OCI-LY1 (cell line): ENCODE measurements around the gene NEK6.

Experiments used
- H2AFZ ChIP-seq: fragments of 200-600 bp; sonication (generic), shearing (Covaris generic); 2 replicates; pipeline ENCODE4 v1.6.0; 2014; ENCODE audit warnings: antibody characterized with exemption, mild to moderate bottlenecking, low read length
- H3F3A ChIP-seq: fragments of 200-600 bp; sonication (generic), shearing (Covaris generic); 2 replicates; pipeline ENCODE4 v1.6.0; 2014; ENCODE audit warnings: mild to moderate bottlenecking, antibody characterized with exemption, low read length, moderate library complexity; ENCODE audit not compliant: insufficient read depth
- H3K27ac ChIP-seq: fragments of 200-600 bp; sonication (generic); 2 replicates; pipeline ENCODE4 v1.5.1; 2014; ENCODE audit warnings: low read length, mixed run types, mild to moderate bottlenecking, low read depth; ENCODE audit not compliant: poor library complexity, severe bottlenecking
- H3K27me3 ChIP-seq: fragments of 200-600 bp; sonication (generic); 2 replicates; pipeline ENCODE4 v1.6.0; 2014; ENCODE audit warnings: antibody characterized with exemption, mild to moderate bottlenecking, low read length, moderate library complexity; ENCODE audit not compliant: insufficient read depth
- H3K36me3 ChIP-seq: fragments of 200-600 bp; sonication (generic); 2 replicates; pipeline ENCODE4 v1.6.1; 2014; ENCODE audit warnings: mild to moderate bottlenecking, antibody characterized with exemption, low read length, moderate library complexity, mixed read lengths; ENCODE audit not compliant: insufficient read depth
- H3K4me1 ChIP-seq: fragments of 200-600 bp; sonication (generic); 2 replicates; pipeline ENCODE4 v1.5.1; 2014; ENCODE audit warnings: mild to moderate bottlenecking, low read length, moderate library complexity; ENCODE audit not compliant: insufficient read depth, severe bottlenecking
- H3K4me2 ChIP-seq: fragments of 200-600 bp; sonication (generic), shearing (Covaris generic); 2 replicates; pipeline ENCODE4 v1.6.1; 2014; ENCODE audit warnings: low read length
- H3K4me3 ChIP-seq: fragments of 200-600 bp; sonication (generic); 2 replicates; pipeline ENCODE4 v1.5.1; 2014; ENCODE audit warnings: low read length, low read depth, mild to moderate bottlenecking, mixed read lengths; ENCODE audit not compliant: poor library complexity, severe bottlenecking
- H3K79me2 ChIP-seq: fragments of 200-600 bp; shearing (Covaris generic); 2 replicates; pipeline ENCODE4 v1.6.1; 2016; ENCODE audit warnings: mixed run types, low read length, mixed read lengths; ENCODE audit not compliant: insufficient read depth
- H3K9ac ChIP-seq: fragments of 200-600 bp; sonication (generic), shearing (Covaris generic); 2 replicates; pipeline ENCODE4 v1.6.1; 2014; ENCODE audit warnings: mild to moderate bottlenecking, low read length, mixed read lengths
- H3K9me2 ChIP-seq: fragments of 200-600 bp; sonication (generic), shearing (Covaris generic); 2 replicates; pipeline ENCODE4 v1.6.1; 2014; ENCODE audit warnings: low read depth, mild to moderate bottlenecking, low read length, mixed read lengths
- H3K9me3 ChIP-seq: fragments of 200-600 bp; shearing (Covaris generic); 2 replicates; pipeline ENCODE4 v1.6.1; 2014; ENCODE audit warnings: low read length, mixed read lengths
- H4K20me1 ChIP-seq: fragments of 200-600 bp; sonication (generic), shearing (Covaris generic); 2 replicates; pipeline ENCODE4 v1.6.0; 2016; ENCODE audit warnings: mild to moderate bottlenecking, low read length; ENCODE audit not compliant: insufficient read depth
- EZH2 ChIP-seq: fragments of 200-600 bp; sonication (generic), shearing (Covaris generic); IDR thresholded peaks from 2 replicates; pipeline ENCODE4 v1.8.0; 2017; ENCODE audit warnings: borderline replicate concordance, mixed run types, mild to moderate bottlenecking, antibody characterized with exemption, low read length, moderate library complexity, mixed read lengths
- TF ChIP-seq, protein P1 (sequence below): fragments of 200-600 bp; sonication (generic), shearing (Covaris generic); IDR thresholded peaks from 2 replicates; pipeline ENCODE4 v1.5.1; 2017; ENCODE audit warnings: mild to moderate bottlenecking, antibody characterized with exemption, low read length, moderate library complexity, mixed read lengths

The NEK6 gene

DNA sequence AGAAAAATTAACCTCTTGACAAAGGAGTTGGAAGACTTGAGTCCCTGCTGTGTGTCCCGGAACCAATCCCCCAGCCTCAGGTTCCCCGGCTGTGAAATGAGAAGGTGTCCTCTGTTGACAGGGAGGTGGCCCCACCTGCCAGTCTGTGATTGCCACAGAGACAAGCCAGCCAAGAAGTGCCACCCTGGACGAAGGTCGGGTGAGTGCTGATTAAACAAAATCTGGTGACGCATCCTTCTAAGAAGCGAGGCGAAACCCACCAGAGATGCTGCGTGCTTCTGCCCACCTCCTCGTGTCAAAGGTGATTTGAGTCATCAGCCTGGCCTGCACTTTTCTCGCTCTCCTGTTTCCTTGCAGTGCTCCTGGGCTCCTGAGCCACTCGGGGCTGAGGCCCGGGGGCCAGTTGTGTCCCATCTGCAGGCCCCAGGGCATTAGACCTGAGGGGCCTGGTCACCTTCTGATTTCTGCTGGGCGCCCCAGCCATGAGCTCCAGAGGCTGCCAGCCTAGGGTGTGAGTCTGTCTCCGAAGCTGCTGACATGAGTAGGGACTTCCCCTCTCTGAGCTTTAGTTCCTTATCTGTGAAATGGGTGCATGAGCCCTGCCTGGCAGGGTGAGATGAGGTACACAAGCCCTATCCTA lies 28.7 kb downstream of the NEK6 start:
- Histone ChIP-seq H3K9ac (no peak overlapping the region), H4K20me1 (no peaks in the 10 kb centered on the region)

DNA sequence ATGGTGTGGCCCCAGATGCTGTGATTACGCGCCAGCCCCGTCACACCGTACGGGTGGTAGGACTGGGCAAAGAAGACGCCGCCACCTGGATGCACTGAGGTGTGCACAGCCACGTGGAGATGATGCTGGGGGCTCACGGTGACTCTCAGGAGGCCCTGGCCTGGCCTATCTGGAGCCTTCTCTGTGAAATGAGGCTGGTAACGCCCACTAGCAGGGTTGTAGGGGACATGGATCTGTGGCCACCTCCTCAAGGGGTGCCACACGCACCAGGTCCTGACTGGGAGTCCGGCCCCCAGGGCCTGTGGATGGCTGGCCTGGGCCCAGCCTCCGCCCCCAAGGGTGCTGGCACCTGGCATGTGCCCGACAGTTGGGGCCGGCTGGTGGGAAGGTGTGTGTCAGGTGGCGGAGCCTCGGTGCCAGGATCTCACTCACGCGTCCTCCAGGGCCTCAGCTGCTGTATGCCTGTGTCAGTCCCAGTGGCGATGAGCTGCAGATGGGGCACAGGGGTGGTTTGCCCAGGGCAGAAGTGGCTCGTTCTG lies 32.4 kb downstream of the NEK6 start:
- Histone ChIP-seq H3F3A (no peaks in the 10 kb centered on the region), H3K4me2 (no peak overlapping the region), H3K4me1 (peaks cover 11% of the 10 kb centered on the region), H3K9ac (no peak overlapping the region), H3K79me2 (no peaks in the 10 kb centered on the region), H4K20me1 (no peaks in the 10 kb centered on the region), H3K27me3 (peaks cover 7% of the 10 kb centered on the region), H3K4me3 (no peak overlapping the region), H3K9me3 (no peaks in the 10 kb centered on the region), H3K9me2 (no peaks in the 10 kb centered on the region), H3K27ac (no peak overlapping the region), H2AFZ (no peak overlapping the region), H3K36me3 (no peaks in the 10 kb centered on the region)
- TF ChIP-seq, protein P1, sequence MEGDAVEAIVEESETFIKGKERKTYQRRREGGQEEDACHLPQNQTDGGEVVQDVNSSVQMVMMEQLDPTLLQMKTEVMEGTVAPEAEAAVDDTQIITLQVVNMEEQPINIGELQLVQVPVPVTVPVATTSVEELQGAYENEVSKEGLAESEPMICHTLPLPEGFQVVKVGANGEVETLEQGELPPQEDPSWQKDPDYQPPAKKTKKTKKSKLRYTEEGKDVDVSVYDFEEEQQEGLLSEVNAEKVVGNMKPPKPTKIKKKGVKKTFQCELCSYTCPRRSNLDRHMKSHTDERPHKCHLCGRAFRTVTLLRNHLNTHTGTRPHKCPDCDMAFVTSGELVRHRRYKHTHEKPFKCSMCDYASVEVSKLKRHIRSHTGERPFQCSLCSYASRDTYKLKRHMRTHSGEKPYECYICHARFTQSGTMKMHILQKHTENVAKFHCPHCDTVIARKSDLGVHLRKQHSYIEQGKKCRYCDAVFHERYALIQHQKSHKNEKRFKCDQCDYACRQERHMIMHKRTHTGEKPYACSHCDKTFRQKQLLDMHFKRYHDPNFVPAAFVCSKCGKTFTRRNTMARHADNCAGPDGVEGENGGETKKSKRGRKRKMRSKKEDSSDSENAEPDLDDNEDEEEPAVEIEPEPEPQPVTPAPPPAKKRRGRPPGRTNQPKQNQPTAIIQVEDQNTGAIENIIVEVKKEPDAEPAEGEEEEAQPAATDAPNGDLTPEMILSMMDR, result peak; percentile 11; the same call in 1 of the 2 replicates
- TF ChIP-seq EZH2, result no peak

More for the DNA sequence above, 28.7 kb downstream of the NEK6 start:
- Histone ChIP-seq H3K4me2 (no peak overlapping the region; the same call in 1 of the 2 replicates), H3K9me3 (no peaks in the 10 kb centered on the region), H2AFZ (no peak overlapping the region), H3K79me2 (no peaks in the 10 kb centered on the region), H3K27ac (no peak overlapping the region), H3K4me3 (no peak overlapping the region), H3K27me3 (peaks cover 8% of the 10 kb centered on the region), H3F3A (no peaks in the 10 kb centered on the region), H3K9me2 (no peaks in the 10 kb centered on the region), H3K4me1 (peaks cover 11% of the 10 kb centered on the region), H3K36me3 (no peaks in the 10 kb centered on the region)
- no peak for TF ChIP-seq EZH2
- TF ChIP-seq, protein P1, result no peak

DNA sequence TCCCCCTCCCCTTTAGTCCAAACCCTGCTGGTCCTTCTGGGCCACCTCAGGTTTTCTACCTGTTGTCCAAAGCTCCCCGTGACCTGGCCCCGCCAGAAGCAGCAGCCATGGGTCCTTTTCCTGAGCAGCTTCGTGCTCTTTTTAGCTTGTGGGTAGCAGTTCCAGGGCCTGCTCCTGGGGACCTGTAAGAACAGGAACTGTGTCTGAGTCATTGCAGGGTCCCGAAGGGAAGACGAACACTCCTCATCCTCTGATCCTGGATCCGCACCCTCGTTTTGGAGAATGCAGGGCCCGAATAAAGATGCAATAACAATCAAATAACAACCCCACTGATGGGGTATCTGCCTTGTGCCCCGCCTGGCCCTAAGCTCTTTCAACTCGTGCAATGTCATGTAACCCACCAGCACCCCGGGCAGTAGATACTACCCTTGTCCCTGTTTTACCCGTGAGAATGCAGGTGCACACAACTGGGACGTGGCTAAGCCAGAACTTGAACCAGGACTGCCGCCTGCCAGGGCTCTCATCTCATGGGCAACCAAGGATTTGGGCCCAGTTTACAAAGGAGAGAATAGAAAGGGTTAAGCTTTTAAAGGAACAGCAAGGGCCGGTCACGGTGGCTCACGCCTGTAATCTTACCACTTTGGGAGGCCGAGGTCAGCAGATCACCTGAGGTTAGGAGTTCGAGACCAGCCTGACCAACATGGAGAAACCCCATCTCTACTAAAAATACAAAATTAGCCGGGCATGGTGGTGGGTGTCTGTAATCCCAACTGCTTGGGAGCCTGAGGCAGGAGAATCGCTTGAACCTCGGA lies 33.2 kb downstream of the NEK6 start:
- Histone ChIP-seq H3K4me2 (no peak overlapping the region), H3K36me3 (no peaks in the 10 kb centered on the region), H3K27ac (no peak overlapping the region), H3F3A (no peaks in the 10 kb centered on the region), H3K27me3 (peaks cover 4% of the 10 kb centered on the region; the same call in 1 of the 2 replicates), H2AFZ (no peak overlapping the region), H3K9ac (no peak overlapping the region), H3K79me2 (no peaks in the 10 kb centered on the region), H4K20me1 (no peaks in the 10 kb centered on the region), H3K9me2 (no peaks in the 10 kb centered on the region), H3K4me3 (no peak overlapping the region), H3K9me3 (no peaks in the 10 kb centered on the region), H3K4me1 (peaks cover 6% of the 10 kb centered on the region)
- TF ChIP-seq, protein P1, result no peak
- TF ChIP-seq EZH2, result no peak
